ENCODE measurements around the gene SLC16A13.

DNA sequence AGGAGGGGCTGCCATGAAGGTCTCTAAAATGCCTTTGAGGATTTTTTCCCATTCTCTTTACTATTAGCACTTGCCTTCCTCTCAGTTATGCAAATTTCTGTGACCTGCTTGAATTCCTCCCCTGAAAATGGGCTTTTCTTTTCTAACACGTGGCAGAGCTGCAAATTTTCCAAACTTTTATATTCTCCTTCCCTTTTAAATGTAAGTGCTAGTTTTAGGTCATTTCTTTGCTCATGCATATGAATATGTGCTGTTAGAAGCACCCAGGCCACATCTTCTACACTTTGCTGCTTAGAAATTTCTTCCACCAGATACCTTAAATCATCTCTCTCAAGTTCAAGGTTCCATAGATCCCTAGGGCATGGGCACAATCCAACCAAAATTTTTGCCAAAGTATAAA is 32.5 kb downstream of the SLC16A13 start:
- TF ChIP-seq, protein P1, sequence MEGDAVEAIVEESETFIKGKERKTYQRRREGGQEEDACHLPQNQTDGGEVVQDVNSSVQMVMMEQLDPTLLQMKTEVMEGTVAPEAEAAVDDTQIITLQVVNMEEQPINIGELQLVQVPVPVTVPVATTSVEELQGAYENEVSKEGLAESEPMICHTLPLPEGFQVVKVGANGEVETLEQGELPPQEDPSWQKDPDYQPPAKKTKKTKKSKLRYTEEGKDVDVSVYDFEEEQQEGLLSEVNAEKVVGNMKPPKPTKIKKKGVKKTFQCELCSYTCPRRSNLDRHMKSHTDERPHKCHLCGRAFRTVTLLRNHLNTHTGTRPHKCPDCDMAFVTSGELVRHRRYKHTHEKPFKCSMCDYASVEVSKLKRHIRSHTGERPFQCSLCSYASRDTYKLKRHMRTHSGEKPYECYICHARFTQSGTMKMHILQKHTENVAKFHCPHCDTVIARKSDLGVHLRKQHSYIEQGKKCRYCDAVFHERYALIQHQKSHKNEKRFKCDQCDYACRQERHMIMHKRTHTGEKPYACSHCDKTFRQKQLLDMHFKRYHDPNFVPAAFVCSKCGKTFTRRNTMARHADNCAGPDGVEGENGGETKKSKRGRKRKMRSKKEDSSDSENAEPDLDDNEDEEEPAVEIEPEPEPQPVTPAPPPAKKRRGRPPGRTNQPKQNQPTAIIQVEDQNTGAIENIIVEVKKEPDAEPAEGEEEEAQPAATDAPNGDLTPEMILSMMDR (conservative IDR thresholded peaks at IDR 0.05 in 1 of 2, IDR thresholded peaks at IDR 0.05 in 1 of 2; ENCODE audit: low read depth in 1 of 2, low read length in 2 of 2), result no peak
- no peak for TF ChIP-seq EZH2 (IDR thresholded peaks at IDR 0.05; ENCODE audit: low read length, missing control alignments)
